ENCODE measurements around the gene SNX32. TPM values are rescaled to one million over a fixed set of nuclear protein-coding genes. Genes with fewer than 3 reads are reported as not detected.
A peak's percentile ranks its signal among the peaks of the same experiment; 100 is the strongest.

The SNX32 gene
- total RNA-seq, 1 donor from 2014 or later, result 0.79 TPM

DNA sequence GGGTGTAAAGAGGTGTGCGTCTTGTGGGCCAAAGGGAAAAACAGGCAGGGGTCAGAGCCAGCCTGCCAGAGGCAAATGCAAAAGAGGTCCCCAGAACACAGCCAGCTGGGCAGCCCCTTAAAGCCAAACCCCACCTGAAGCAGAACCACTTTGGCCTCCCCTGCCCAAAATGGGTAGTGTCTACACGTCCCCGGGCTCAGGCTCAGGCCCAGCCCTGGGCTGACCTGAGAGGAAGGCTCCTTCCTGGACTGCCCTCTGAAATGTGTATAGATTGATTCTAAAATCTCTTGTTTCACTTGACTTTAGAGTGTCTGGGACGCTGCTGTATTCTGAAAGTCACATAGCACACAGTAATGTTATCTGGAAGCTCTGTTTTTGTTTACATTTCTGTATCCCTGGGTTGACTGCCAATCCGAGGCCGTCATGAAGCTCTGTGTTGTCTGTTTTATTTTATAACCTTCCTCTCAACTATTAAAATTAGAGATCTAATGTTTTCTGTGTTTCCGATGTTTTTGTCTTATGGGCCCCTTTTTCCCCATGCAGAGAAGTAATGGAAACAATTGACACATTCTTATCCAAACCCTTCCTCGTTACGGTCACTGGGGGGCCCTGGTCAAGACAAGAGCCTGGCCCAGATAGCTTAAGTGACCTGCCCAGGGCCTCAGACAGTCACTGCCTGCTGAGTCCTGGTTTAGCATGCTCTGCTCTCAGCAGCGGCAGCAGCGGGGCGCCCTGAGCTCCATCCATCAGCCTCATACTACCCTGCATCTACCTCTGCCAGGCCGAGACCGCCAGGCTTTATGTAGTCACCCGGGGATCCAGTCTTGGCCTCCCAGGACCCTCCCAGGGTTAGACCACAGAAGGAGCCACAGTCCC lies 36.8 kb upstream of the SNX32 start:
- DNase-seq (ENCODE audit: low read depth, low spot score), result no peak

GRCh38 chr11:65797711-65798110 lies 36.1 kb upstream of the SNX32 start:
- DNase-seq (ENCODE audit: low read depth, low spot score), result no peak

DNA sequence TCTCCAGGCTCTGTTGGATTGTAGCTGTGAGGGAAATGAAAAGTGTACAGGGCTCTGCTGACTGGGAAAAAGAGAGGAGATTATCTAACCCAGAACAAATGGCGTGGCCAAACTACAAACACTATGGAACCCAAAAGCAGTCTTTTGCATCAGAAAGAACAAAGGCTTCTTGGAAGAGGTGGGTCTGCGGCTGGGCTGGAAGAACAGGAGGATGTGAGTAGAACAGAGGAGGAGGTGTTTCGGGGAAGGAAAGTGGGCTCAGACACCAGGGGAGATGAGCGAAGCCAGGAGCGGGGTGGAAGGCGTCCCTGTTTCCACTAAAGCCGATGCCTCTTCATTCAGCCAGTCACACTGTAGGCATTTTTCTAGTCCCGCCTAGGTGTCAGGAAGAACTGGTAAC lies 34.9 kb upstream of the SNX32 start:
- DNase-seq (ENCODE audit: low read depth, low spot score), result no peak

DNA sequence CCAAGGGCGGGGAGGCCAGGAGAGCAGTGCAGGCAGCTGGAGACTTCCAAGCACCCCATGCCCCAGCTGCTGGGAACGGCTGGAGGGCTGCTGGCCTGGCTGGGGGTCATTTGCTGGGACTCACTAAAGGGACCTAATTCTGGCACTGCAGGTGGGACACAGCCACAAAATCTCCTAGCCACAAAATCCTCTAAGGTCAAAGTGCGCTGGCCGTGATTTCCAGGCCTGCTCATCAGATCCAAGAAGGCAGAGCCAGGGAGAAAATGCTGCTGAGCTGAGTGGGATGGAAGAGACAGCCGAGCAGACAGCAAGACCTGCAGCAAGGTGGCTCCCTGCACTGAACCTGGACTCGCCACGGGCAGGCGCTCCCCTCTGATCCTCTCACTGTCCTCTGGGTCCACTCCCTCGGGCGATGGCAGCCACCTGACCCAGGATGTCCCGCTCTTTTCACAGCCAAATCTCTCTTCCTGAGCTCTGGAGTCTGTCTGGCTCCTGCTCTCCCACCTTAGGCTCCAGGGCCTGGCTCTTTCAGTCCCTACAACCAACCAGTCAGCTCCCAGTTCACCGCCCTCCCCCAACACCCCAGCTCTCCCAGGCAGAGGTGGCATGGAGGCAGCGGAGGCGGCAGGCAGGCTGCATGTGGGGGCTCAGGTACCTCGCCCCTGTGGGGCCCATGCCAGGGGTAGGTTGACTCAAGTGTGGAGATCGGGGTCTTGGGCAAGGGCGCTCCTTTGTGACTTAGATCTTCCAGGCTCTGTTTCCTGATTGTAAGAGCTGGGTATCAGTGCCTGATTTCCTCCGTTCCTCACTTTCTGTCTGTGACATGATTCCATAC lies 32.4 kb upstream of the SNX32 start:
- no peak for DNase-seq (ENCODE audit: low read depth, low spot score)

DNA sequence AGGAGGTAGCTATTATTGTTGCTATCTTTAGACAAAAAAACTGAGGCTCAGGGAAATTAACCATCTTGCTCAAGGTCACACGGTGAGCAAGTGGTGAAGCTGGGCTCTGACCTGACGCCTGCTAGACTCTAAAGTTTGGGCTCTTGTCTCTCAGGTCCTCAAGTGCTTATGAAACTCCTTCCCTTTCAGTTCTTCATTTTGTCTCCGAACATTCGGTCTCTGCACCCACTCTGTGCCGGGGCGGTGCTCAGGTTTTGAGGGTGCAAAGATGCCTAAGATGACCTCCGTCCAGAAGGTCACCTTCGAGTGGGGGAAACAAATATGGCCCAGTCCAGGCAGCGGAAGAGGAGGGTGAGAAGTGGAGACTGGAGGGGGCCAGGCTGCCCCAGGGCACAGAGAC lies 30.9 kb upstream of the SNX32 start:
- DNase-seq (ENCODE audit: low read depth, low spot score), result no peak

DNA sequence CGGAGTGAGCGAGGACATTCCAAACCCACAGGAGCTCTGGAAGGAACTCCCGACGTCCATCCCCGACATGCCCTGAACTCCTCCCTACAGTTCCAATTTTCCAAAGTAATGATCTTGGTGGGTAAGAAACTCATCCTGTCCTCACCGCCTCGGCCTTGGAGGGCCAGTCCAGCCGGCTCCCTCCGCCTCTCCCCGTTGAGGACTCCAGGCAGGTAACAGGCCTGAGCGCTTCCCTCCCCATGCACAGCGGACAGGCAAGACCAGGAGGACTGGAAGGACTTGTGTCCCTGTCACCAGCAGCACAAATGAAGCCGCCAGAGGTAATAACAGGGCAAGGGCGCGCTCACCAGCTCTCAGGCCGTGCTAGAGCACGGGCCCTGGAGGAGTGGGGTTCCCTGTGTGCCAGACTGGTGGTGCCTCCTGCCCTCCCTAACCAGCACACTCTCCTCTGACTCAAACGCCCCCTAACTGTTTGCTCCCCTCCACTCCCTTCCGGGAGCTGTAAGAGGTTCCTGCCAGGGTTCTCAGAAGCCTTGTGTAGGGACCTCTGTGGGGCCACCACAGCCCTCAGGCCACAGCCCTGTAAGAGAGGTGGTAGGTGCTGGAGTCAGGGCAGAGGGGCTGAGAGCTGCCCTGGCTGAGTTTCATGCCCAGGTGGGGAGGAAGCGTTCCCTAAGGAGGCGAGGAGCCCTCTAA lies 29.8 kb upstream of the SNX32 start:
- DNase-seq (ENCODE audit: low read depth, low spot score), result no peak

- DNase-seq (ENCODE audit: low read depth, low spot score), result no peak
Observed at GRCh38 chr11:65806979-65807378, 26.8 kb upstream of the SNX32 start.

- no peak for DNase-seq (ENCODE audit: low read depth, low spot score)
Observed at GRCh38 chr11:65808744-65809341, 24.9 kb upstream of the SNX32 start.

- DNase-seq (ENCODE audit: low read depth, low spot score), result no peak
Observed at GRCh38 chr11:65809496-65809895, 24.3 kb upstream of the SNX32 start.

DNA sequence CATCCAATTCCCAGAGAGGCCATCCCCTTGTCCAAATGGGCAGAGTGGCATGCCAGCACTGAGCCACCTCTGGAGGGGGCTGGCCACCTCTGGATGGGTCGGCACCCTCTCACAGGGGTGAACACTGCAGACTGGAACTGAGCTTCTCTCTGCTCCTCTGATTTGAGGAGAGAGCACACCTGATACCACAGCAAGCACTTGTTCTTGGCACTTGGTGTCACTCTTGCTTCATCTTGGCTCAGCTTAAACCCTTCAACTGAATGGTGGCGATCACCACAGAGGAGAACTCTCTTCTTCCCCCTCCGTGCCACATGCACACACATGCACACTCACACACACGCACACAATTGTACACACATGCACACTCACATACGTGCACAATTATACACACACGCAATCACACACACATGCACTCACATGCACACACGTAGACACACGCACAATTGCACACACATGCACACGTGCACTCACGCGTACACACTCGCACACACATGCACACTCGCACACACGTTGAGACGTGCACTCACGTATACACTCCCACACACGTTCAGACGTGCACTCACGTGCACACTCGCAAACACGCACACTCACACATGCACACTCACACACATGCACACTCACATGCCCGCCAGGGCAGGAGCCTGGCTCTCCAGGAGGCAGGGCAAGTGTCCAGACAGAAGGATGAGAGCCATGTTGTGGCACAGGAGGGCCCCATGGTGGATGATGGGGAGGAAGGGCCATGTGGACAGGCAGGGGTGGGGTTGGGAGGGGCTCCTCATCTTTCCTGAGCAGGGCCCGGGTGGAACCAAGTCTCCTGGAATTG lies 23.5 kb upstream of the SNX32 start:
- no peak for DNase-seq (ENCODE audit: low read depth, low spot score)

GRCh38 chr11:65811764-65812475 lies 21.8 kb upstream of the SNX32 start:
- DNase-seq (ENCODE audit: low read depth, low spot score), result no peak

DNA sequence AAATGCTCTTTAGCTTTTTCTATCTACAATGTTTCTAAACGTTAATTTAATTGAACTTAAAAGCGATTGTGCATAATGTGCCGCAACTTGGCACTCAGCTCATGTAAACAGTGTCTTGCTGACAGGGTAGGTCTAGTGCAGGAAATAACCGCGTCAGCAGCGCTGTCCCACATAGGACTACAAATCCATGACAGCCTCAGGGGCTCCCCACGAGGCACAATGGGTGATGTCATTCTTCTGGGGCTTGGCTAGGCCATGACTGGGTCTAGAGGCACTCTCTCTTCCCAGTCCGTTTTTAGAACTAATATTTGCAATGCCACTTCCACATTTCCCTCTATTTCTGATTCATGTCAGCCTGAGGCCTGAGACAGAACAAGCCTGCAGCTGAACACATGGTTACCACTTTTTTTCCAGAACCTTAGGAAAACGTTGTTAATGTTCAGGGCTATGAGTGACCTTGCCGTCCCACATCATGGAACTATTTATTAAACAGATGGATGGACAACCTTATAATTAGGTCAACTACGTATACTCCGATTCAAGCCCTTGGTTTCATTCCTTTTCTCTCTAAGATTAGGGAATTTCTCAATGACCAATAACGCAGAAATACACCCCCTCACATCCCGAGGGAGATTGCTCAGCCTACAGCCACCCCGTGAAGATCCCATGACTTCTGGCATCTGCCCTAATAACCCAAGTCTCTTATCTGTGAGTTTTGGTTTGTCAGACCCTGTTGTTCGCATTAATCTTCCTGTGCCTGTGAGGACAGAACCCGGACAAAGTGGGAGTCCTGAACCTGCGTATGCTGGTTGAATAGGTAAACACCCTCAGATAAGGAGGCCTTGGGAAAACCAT lies 19.4 kb upstream of the SNX32 start:
- DNase-seq (ENCODE audit: low read depth, low spot score), result peak; percentile 20

DNA sequence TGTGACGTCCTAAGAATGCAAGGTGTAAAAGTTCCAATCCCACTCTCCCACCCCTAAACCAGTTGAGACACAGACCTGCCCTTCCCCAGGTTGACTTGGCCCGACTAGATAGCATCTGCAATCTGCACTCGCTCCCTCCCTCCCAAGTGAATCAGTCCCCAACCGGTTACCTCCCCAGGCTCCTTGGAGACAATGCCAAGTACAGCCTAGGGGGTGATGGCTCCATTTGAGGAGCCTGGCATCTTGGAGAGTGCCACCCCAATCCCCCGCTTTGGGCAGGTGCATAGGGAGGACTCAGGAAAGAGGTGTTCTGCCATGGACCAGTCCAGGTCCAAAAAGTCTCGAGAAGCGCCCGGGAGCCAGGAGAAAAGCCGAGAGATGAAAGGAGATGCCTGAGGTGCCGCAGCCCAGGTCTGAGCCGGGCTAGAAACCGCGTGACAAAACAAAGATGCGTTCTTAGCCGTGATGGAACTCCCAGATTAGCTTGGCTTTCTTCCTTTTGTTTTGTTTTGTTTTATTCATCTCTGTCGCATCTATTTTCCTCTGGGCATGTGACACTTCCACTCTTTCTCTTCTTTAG lies 18.7 kb upstream of the SNX32 start:
- DNase-seq (ENCODE audit: low read depth, low spot score), result no peak

- no peak for DNase-seq (ENCODE audit: low read depth, low spot score)
Observed at GRCh38 chr11:65816696-65817095, 17.1 kb upstream of the SNX32 start.

DNA sequence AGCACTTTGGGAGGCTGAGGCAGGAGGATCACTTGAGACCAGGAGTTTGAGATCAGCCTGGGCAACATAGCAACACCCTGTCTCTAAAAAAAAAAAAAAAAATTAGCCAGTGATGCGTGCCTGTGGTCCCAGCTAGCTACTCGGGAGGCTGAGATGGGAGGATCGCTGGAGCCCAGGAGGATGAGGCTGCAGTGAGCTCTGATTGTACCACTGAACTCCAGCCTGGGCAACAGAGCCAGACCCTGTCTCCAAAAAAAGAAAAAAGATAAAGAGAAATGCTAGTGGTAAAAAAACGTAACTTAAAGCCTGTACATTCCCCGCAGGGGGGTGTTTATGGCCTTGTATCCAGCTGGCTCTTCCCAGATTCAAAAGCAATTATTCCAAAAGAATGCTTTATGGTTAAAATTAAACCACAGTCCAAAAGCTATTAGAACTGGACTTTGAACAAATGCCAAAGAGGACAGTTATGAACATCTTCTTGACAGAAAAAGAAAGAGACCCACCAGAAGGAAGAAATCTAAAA lies 16.4 kb upstream of the SNX32 start:
- DNase-seq (ENCODE audit: low read depth, low spot score), result no peak

DNA sequence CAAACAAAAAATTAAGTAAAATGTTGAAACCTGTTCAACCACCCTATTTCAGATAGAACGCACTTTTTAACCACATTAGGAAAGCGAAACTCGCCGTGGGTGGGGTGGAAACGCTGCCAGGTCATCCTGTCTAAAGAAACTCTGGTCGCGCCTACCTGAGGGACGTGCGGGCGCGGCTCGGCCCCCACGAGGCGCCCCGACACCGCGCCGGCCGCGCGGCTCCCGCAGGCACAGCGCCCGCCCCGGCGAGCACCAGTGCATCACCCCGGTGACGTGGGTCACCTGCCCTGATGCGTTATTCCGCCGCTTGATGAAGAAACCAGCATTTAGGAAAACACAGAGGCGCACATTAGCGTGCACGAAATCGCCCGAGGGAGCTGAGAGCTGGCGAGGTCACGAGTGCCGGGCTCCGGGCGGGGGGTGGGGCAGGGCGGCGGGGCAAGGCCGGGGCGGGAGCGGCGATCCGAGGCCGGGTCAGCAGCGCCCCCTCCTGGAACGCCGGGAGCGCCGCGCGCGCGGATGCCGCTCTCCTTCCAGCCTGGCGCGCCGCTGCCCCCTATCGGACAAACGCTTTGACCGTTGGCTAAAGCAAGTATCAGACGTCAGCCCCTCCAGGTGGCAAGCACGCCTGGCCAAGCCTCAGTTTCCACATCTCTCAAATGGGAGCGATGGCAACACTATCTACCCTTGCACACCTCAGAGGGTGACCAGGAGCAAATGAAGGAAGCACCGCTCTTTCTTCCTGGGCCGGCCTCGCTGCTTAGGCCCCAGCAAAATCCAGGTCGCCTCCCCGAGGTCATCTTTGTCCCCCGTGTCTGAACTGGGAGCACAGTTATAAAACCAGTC lies 15.7 kb upstream of the SNX32 start:
- peak; percentile 35 for DNase-seq (ENCODE audit: low read depth, low spot score)

DNA sequence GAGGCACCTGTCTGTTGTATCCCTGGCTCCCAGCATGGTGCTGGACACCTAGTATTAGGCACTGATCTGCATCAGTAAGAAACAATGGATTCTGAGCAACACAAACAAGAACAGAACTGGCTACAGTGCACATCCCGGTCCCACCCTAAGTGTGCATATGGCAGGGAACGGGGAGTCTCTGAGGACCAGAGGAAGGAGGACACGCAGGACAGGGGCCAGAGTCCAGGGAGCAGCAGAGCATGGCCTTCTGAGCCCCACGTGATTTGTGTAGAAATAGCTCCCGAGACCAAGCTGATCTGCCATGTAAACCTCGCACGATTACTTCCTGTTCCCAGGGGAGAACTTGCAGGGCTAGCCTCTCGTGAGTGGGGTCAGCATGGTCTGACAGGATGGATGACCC lies 12.7 kb upstream of the SNX32 start:
- no peak for DNase-seq (ENCODE audit: low read depth, low spot score)
